ENCODE data around the gene FAM241A. TPM values are rescaled to one million over a fixed set of nuclear protein-coding genes. Genes with fewer than 3 reads are reported as not detected.

The FAM241A gene
- total RNA-seq, 1 donor from 2014 or later = 6.7 TPM

- Mint-ChIP-seq H3K27ac (no peak overlapping the region), H3K36me3 (ENCODE audit: low read depth) (no peaks in the 10 kb centered on the region), H3K9me3 (no peaks in the 10 kb centered on the region), H3K4me1 (ENCODE audit: low read depth) (peaks cover 9% of the 10 kb centered on the region), H3K27me3 (ENCODE audit: insufficient read depth) (no peaks in the 10 kb centered on the region), H3K4me3 (no peak overlapping the region)
- no peak for DNase-seq (ENCODE audit: low spot score)
- intact Hi-C loops (cut with micrococcal nuclease) = loop anchor here (1.0 to 2.0 kb wide), 4 partner anchors 15 to 390 kb away; no protein-coding TSS in a partner anchor
Observed at GRCh38 chr4:112213856-112214255, 68.6 kb downstream of the FAM241A start.

- Mint-ChIP-seq H3K4me1 (ENCODE audit: low read depth) (peaks cover 9% of the 10 kb centered on the region), H3K36me3 (ENCODE audit: low read depth) (no peaks in the 10 kb centered on the region), H3K4me3 (no peak overlapping the region), H3K9me3 (no peaks in the 10 kb centered on the region), H3K27me3 (ENCODE audit: insufficient read depth) (no peaks in the 10 kb centered on the region), H3K27ac (no peak overlapping the region)
- DNase-seq (ENCODE audit: low spot score) = no peak
- intact Hi-C loops (cut with micrococcal nuclease) = loop anchor here (1.0 to 2.0 kb wide), 4 partner anchors 15 to 390 kb away; no protein-coding TSS in a partner anchor
Observed at GRCh38 chr4:112214390-112215264, 69.4 kb downstream of the FAM241A start.

GRCh38 chr4:112219826-112220366, 74.6 kb downstream of the FAM241A start:
- H3K4me3 Mint-ChIP-seq = no peak overlapping the region
- no peaks in the 10 kb centered on the region for H3K27me3 Mint-ChIP-seq (ENCODE audit: insufficient read depth)
- no peaks in the 10 kb centered on the region for H3K36me3 Mint-ChIP-seq (ENCODE audit: low read depth)
- no peak overlapping the region for H3K27ac Mint-ChIP-seq
- no peak for DNase-seq (ENCODE audit: low spot score)
- H3K9me3 Mint-ChIP-seq = peaks cover 6% of the 10 kb centered on the region
- peaks cover 5% of the 10 kb centered on the region for H3K4me1 Mint-ChIP-seq (ENCODE audit: low read depth)
- intact Hi-C loops (cut with micrococcal nuclease) = no loop called here

- H3K9me3 Mint-ChIP-seq = peaks cover 6% of the 10 kb centered on the region
- no peak overlapping the region for H3K27ac Mint-ChIP-seq
- H3K4me3 Mint-ChIP-seq = no peak overlapping the region
- no peaks in the 10 kb centered on the region for H3K36me3 Mint-ChIP-seq (ENCODE audit: low read depth)
- peaks cover 5% of the 10 kb centered on the region for H3K4me1 Mint-ChIP-seq (ENCODE audit: low read depth)
- intact Hi-C loops (cut with micrococcal nuclease) = no loop called here
- DNase-seq (ENCODE audit: low spot score) = no peak
- peaks cover 3% of the 10 kb centered on the region for H3K27me3 Mint-ChIP-seq (ENCODE audit: insufficient read depth)
Observed at GRCh38 chr4:112222219-112222955, 77.1 kb downstream of the FAM241A start.

- peaks cover 15% of the 10 kb centered on the region for H3K27me3 Mint-ChIP-seq (ENCODE audit: insufficient read depth)
- intact Hi-C loops (cut with micrococcal nuclease) = no loop called here
- peaks cover 6% of the 10 kb centered on the region for H3K9me3 Mint-ChIP-seq
- no peaks in the 10 kb centered on the region for H3K36me3 Mint-ChIP-seq (ENCODE audit: low read depth)
- H3K27ac Mint-ChIP-seq = no peak overlapping the region
- peaks cover 6% of the 10 kb centered on the region for H3K4me1 Mint-ChIP-seq (ENCODE audit: low read depth)
- DNase-seq (ENCODE audit: low spot score) = no peak
- H3K4me3 Mint-ChIP-seq = no peak overlapping the region
Observed at GRCh38 chr4:112225157-112225556, 79.9 kb downstream of the FAM241A start.

- Mint-ChIP-seq H3K4me3 (peak overlapping the region; percentile 91), H3K4me1 (ENCODE audit: low read depth) (peaks cover 34% of the 10 kb centered on the region), H3K9me3 (no peaks in the 10 kb centered on the region), H3K27ac (peak overlapping the region; percentile 98), H3K27me3 (ENCODE audit: insufficient read depth) (peaks cover 19% of the 10 kb centered on the region), H3K36me3 (ENCODE audit: low read depth) (no peaks in the 10 kb centered on the region)
- peak; percentile 98 for DNase-seq (ENCODE audit: low spot score)
- intact Hi-C loops (cut with micrococcal nuclease) = loop anchor here (1.0 to 5.0 kb wide), 6 partner anchors 32 to 406 kb away; partner anchors contain the start of genes LARP7 and TIFA
Observed at GRCh38 chr4:112230879-112231778, 85.9 kb downstream of the FAM241A start.

- peak within 1 kb of the TSS; percentile 91 for H3K4me3 Mint-ChIP-seq
- no peaks in the 10 kb centered on the region for H3K9me3 Mint-ChIP-seq
- H3K4me1 Mint-ChIP-seq (ENCODE audit: low read depth) = peaks cover 34% of the 10 kb centered on the region
- H3K27ac Mint-ChIP-seq = peak within 1 kb of the TSS; percentile 98
- H3K27me3 Mint-ChIP-seq (ENCODE audit: insufficient read depth) = peaks cover 16% of the 10 kb centered on the region
- DNase-seq (ENCODE audit: low spot score) = peak; percentile 80
- intact Hi-C loops (cut with micrococcal nuclease) = loop anchor here (1.0 to 5.0 kb wide), 9 partner anchors 33 to 405 kb away; partner anchors contain the start of genes LARP7, NEUROG2 and TIFA
- peaks cover 2% of the 10 kb centered on the region for H3K36me3 Mint-ChIP-seq (ENCODE audit: low read depth)
Observed at GRCh38 chr4:112231779-112232713, 86.8 kb downstream of the FAM241A start, which contains the start of gene AP1AR. Gene AP1AR, plus strand, starts transcription at chr4:112231787. Its CDS starts 305 bp downstream, at chr4:112232092.

GRCh38 chr4:112234952-112235609, 89.8 kb downstream of the FAM241A start:
- intact Hi-C loops (cut with micrococcal nuclease) = loop anchor here (1.0 to 5.0 kb wide), 5 partner anchors 21 to 160 kb away; no protein-coding TSS in a partner anchor
- H3K4me3 Mint-ChIP-seq = no peak overlapping the region
- peak; percentile 29 for DNase-seq (ENCODE audit: low spot score)
- peaks cover 3% of the 10 kb centered on the region for H3K36me3 Mint-ChIP-seq (ENCODE audit: low read depth)
- H3K9me3 Mint-ChIP-seq = no peaks in the 10 kb centered on the region
- no peak overlapping the region for H3K27ac Mint-ChIP-seq
- H3K27me3 Mint-ChIP-seq (ENCODE audit: insufficient read depth) = peaks cover 4% of the 10 kb centered on the region
- peaks cover 43% of the 10 kb centered on the region for H3K4me1 Mint-ChIP-seq (ENCODE audit: low read depth)

GRCh38 chr4:112236040-112236439, 90.8 kb downstream of the FAM241A start:
- Mint-ChIP-seq H3K4me3 (no peak overlapping the region), H3K27me3 (ENCODE audit: insufficient read depth) (peaks cover 4% of the 10 kb centered on the region), H3K27ac (no peak overlapping the region), H3K36me3 (ENCODE audit: low read depth) (peaks cover 3% of the 10 kb centered on the region), H3K4me1 (ENCODE audit: low read depth) (peaks cover 33% of the 10 kb centered on the region), H3K9me3 (no peaks in the 10 kb centered on the region)
- no peak for DNase-seq (ENCODE audit: low spot score)
- intact Hi-C loops (cut with micrococcal nuclease) = no loop called here

- H3K4me3 Mint-ChIP-seq = no peak overlapping the region
- no peak for DNase-seq (ENCODE audit: low spot score)
- intact Hi-C loops (cut with micrococcal nuclease) = no loop called here
- H3K9me3 Mint-ChIP-seq = no peaks in the 10 kb centered on the region
- H3K27ac Mint-ChIP-seq = no peak overlapping the region
- peaks cover 15% of the 10 kb centered on the region for H3K4me1 Mint-ChIP-seq (ENCODE audit: low read depth)
- H3K36me3 Mint-ChIP-seq (ENCODE audit: low read depth) = peaks cover 8% of the 10 kb centered on the region
- no peaks in the 10 kb centered on the region for H3K27me3 Mint-ChIP-seq (ENCODE audit: insufficient read depth)
Observed at GRCh38 chr4:112238833-112239232, 93.6 kb downstream of the FAM241A start.
